Measurements from ENCODE around the gene ALOX12B.

ALOX12B gene

GRCh38 chr17:8047769-8048110, 39.8 kb downstream of the ALOX12B start:
- Histone ChIP-seq H3K4me1 (ENCODE audit: insufficient read depth, low read length, severe bottlenecking) (no peaks in the 10 kb centered on the region), H3K79me2 (ENCODE audit: insufficient read depth, low read length) (no peaks in the 10 kb centered on the region), H3K9me2 (ENCODE audit: low read depth, low read length) (no peaks in the 10 kb centered on the region), H3K27ac (ENCODE audit: low read depth, low read length, poor library complexity, severe bottlenecking) (no peak overlapping the region), H2AFZ (ENCODE audit: low read length) (no peak overlapping the region), H3K36me3 (ENCODE audit: insufficient read depth, low read length) (no peaks in the 10 kb centered on the region), H3K4me3 (ENCODE audit: low read depth, low read length, poor library complexity, severe bottlenecking) (no peak overlapping the region), H3K9me3 (ENCODE audit: low read length) (no peaks in the 10 kb centered on the region), H3F3A (ENCODE audit: insufficient read depth, low read length) (no peaks in the 10 kb centered on the region), H4K20me1 (ENCODE audit: insufficient read depth, low read length) (no peaks in the 10 kb centered on the region), H3K9ac (ENCODE audit: low read length) (no peak overlapping the region), H3K27me3 (ENCODE audit: insufficient read depth, low read length) (peaks cover 13% of the 10 kb centered on the region; the same call in 1 of the 2 replicates), H3K4me2 (ENCODE audit: low read length) (no peak overlapping the region)
- TF ChIP-seq EZH2 (IDR thresholded peaks at IDR 0.05; ENCODE audit: borderline replicate concordance, low read length) (no peak), CTCF (IDR thresholded peaks at IDR 0.05; ENCODE audit: low read length) (no peak)

GRCh38 chr17:8046929-8047768, 40.4 kb downstream of the ALOX12B start:
- no peaks in the 10 kb centered on the region for H3F3A ChIP-seq (ENCODE audit: insufficient read depth, low read length)
- no peaks in the 10 kb centered on the region for H4K20me1 ChIP-seq (ENCODE audit: insufficient read depth, low read length)
- TF ChIP-seq CTCF (IDR thresholded peaks at IDR 0.05; ENCODE audit: low read length), result no peak
- no peaks in the 10 kb centered on the region for H3K9me3 ChIP-seq (ENCODE audit: low read length)
- H2AFZ ChIP-seq (ENCODE audit: low read length), result no peak overlapping the region
- no peaks in the 10 kb centered on the region for H3K4me1 ChIP-seq (ENCODE audit: insufficient read depth, low read length, severe bottlenecking)
- no peak overlapping the region for H3K4me3 ChIP-seq (ENCODE audit: low read depth, low read length, poor library complexity, severe bottlenecking)
- H3K27ac ChIP-seq (ENCODE audit: low read depth, low read length, poor library complexity, severe bottlenecking), result no peak overlapping the region
- no peak overlapping the region for H3K4me2 ChIP-seq (ENCODE audit: low read length)
- H3K27me3 ChIP-seq (ENCODE audit: insufficient read depth, low read length), result peaks cover 13% of the 10 kb centered on the region; the same call in 1 of the 2 replicates
- H3K9ac ChIP-seq (ENCODE audit: low read length), result no peak overlapping the region
- no peaks in the 10 kb centered on the region for H3K36me3 ChIP-seq (ENCODE audit: insufficient read depth, low read length)
- H3K79me2 ChIP-seq (ENCODE audit: insufficient read depth, low read length), result no peaks in the 10 kb centered on the region
- no peaks in the 10 kb centered on the region for H3K9me2 ChIP-seq (ENCODE audit: low read depth, low read length)

- H3K9ac ChIP-seq (ENCODE audit: low read length), result no peak overlapping the region
- no peaks in the 10 kb centered on the region for H4K20me1 ChIP-seq (ENCODE audit: insufficient read depth, low read length)
- H3K4me1 ChIP-seq (ENCODE audit: insufficient read depth, low read length, severe bottlenecking), result no peaks in the 10 kb centered on the region
- H3F3A ChIP-seq (ENCODE audit: insufficient read depth, low read length), result no peaks in the 10 kb centered on the region
- H3K79me2 ChIP-seq (ENCODE audit: insufficient read depth, low read length), result no peaks in the 10 kb centered on the region
- H2AFZ ChIP-seq (ENCODE audit: low read length), result no peak overlapping the region
- no peaks in the 10 kb centered on the region for H3K36me3 ChIP-seq (ENCODE audit: insufficient read depth, low read length)
- H3K9me3 ChIP-seq (ENCODE audit: low read length), result no peaks in the 10 kb centered on the region
- peaks cover 13% of the 10 kb centered on the region; the same call in 1 of the 2 replicates for H3K27me3 ChIP-seq (ENCODE audit: insufficient read depth, low read length)
- H3K4me2 ChIP-seq (ENCODE audit: low read length), result no peak overlapping the region
- no peak overlapping the region for H3K4me3 ChIP-seq (ENCODE audit: low read depth, low read length, poor library complexity, severe bottlenecking)
- H3K9me2 ChIP-seq (ENCODE audit: low read depth, low read length), result no peaks in the 10 kb centered on the region
- TF ChIP-seq CTCF (IDR thresholded peaks at IDR 0.05; ENCODE audit: low read length), result no peak
- TF ChIP-seq EZH2 (IDR thresholded peaks at IDR 0.05; ENCODE audit: borderline replicate concordance, low read length), result no peak
- no peak overlapping the region for H3K27ac ChIP-seq (ENCODE audit: low read depth, low read length, poor library complexity, severe bottlenecking)
Measured at GRCh38 chr17:8046306-8046928, 41.1 kb downstream of the ALOX12B start.

All from OCI-LY1 (cell line).